NT2/D1 (cell line): Measurements from ENCODE around the gene LATS1.

ENCODE experiments used
- SUZ12 ChIP-seq: IDR thresholded peaks from 2 replicates; pipeline ENCODE4 v1.6.1; 2011; ENCODE audit not compliant: insufficient read length, insufficient read depth; ENCODE audit errors: extremely low read depth
- YY1 ChIP-seq: IDR thresholded peaks from 2 replicates; pipeline ENCODE4 v1.6.1; 2011; ENCODE audit not compliant: insufficient read length, insufficient read depth
- ZNF274 ChIP-seq: IDR thresholded peaks from 2 replicates; pipeline ENCODE4 v1.6.1; 2011; ENCODE audit warnings: mild to moderate bottlenecking, low read depth, low read length

DNA sequence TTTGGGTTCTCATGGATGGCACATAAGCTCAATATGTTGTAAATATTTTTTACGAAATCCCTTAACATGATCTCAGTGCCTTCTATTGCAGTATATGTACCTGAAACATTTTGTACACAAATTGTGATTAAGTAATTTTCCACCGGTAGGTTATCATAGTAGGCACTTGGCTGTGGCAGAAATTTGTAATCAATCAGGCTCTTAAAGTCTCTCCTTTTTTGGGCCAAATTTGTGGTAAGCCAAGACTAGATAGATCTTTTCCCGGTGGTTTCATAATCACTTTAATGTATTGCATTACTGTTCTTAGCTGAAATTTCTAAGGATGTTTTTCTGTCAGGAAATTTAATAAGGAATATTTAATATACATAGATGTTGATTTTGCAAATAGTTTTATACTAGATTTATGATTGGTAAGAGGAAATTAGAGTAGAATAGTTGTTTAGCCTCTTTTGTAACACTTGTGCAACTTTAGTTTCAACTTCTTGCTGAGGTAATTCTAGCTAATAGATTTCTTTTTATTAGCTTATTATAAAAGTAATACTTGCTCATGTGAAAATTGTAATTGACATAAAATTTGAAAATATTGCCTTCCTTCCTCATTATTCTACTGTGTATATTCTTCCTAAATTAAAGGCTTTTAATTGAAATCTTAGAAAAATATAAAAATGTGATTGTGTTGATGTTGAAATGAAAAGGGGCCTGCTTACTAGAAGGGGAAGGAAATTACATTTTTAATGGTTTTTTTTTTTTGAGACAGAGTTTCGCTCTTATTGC is 34.9 kb upstream of the LATS1 start:
- TF ChIP-seq YY1 (no peak), ZNF274 (no peak), SUZ12 (no peak)
